Measurements from ENCODE around the gene DGKI.

The DGKI gene

DNA sequence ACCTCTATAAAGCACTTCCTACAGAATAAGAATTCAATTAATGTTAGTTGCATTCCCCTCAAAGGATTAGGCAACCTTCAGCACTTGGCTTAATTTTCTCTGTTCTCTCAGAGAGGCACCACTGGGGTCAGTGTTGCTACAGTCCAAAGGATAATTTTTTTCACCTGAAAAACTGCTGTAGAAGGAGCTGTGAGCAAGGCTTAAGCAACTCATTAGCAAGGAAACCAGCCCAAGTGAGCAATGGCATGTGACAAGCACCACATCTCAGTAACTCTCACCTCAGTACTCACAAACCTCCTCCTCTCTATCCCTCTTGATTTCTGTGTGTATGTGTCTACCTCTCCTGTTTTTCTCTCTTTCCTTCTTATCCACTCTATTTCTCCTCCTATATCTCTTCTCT is 55.9 kb downstream of the DGKI start:
- Mint-ChIP-seq H3K4me3 (no peak overlapping the region), H3K9me3 (no peaks in the 10 kb centered on the region), H3K27ac (no peak overlapping the region), H3K27me3 (peaks cover 13% of the 10 kb centered on the region), H3K4me1 (no peaks in the 10 kb centered on the region), H3K36me3 (no peaks in the 10 kb centered on the region)

DNA sequence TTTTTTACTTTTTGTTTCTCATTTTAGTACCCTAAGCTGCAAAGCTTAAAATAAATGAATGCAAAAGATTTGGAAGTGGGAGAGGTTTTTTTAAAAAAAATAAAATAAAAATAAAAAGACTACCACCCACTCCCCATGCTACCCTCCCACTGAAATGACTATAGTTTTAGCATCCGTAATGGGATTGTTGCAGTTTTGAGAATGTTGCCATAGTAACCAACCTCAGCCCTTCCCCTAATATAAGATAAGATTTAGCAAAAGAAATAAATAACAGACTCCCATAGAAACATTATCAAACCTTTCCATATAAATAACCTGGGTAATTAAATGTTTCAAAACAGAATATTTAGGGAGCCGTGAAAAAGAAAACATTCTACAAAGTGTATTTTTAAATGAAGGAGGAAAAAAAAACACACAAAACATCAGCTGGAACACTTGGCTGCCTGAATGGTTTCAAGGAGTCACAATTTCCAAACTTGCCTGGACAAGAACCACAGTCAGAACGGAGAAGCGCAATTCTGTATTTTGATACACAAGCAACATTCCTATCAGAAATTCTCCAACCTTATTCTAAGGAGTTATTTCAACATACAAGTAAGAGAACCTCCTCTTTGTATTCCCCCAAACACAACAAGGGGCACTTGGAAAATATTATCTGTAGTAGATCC is 57.4 kb downstream of the DGKI start:
- Mint-ChIP-seq H3K9me3 (no peaks in the 10 kb centered on the region), H3K36me3 (no peaks in the 10 kb centered on the region), H3K4me1 (no peaks in the 10 kb centered on the region), H3K4me3 (no peak overlapping the region), H3K27ac (no peak overlapping the region), H3K27me3 (peaks cover 12% of the 10 kb centered on the region)

DNA sequence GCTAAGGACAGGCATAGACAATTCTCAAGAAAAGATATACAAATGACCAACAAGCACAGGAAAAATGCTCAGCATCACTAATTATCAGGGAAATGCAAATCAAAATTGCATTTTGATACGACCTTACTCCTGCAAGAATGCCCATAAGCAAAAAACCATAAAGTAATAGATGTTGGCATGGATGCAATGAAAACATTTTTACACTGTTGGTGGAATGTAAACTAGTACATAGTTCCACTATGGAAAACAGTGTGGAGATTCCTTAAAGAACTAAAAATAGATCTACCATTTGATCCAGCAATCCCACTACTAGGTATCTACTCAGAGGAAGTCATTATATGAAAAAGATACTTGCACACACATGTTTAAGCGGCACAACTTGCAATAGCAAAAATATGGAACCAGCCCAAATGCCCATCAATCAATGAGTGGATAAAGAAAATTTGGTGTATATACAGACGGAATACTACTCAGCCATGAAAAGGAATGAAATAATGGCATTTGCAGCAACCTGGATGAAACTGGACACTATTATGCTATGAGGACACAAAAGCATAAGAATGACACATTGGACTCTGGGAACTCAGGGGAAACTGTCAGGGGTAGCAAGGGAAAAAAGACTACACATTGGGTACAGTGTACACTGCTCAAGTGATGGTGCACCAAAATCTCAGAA is 59.3 kb downstream of the DGKI start:
- Mint-ChIP-seq H3K36me3 (no peaks in the 10 kb centered on the region), H3K9me3 (peaks cover 6% of the 10 kb centered on the region), H3K4me1 (no peaks in the 10 kb centered on the region), H3K4me3 (no peak overlapping the region), H3K27ac (no peak overlapping the region), H3K27me3 (peaks cover 15% of the 10 kb centered on the region)

DNA sequence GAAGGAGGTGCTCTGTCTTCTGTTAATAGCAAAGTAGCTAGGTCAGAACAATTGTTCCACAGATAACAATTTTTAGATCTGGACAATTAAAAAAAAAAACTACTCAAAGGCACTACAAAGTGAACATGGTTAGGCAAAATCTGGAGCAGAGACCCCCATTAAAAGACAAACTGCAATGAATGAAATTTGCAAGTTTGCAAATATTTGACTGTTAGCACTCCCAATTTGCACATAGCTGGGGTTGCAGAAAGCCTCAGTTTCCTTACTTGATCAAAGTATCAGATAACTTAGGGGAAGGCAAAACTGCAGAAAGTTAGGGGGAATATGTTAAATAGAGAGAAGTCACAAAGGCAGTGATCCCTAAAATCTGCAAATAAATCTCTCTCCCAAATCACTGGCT is 68.3 kb downstream of the DGKI start:
- Mint-ChIP-seq H3K27ac (no peak overlapping the region), H3K9me3 (peaks cover 6% of the 10 kb centered on the region), H3K4me3 (no peak overlapping the region), H3K27me3 (peaks cover 19% of the 10 kb centered on the region), H3K36me3 (no peaks in the 10 kb centered on the region), H3K4me1 (no peaks in the 10 kb centered on the region)

DNA sequence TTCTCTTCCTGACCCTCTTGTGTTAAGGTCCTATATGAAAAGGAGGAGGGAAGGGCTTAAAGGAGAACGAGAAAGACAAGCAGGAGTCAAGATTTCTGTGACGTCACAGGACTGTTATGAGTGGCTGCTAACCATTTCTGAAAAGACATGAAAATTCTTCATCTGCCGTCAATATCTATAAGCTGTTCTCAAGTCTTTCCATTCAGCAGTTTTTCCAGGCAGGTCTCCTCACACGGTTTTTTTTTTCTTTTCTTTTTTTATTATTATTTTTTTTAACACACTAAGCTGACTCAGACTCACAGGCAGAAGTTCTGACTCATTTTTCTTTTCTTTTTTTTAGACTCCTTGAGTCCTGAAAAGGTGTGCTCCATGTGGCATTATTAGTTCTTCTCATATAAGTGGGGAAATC is 72.0 kb downstream of the DGKI start:
- Mint-ChIP-seq H3K27me3 (peaks cover 6% of the 10 kb centered on the region), H3K27ac (no peak overlapping the region), H3K36me3 (no peaks in the 10 kb centered on the region), H3K4me3 (no peak overlapping the region), H3K9me3 (no peaks in the 10 kb centered on the region), H3K4me1 (no peaks in the 10 kb centered on the region)

DNA sequence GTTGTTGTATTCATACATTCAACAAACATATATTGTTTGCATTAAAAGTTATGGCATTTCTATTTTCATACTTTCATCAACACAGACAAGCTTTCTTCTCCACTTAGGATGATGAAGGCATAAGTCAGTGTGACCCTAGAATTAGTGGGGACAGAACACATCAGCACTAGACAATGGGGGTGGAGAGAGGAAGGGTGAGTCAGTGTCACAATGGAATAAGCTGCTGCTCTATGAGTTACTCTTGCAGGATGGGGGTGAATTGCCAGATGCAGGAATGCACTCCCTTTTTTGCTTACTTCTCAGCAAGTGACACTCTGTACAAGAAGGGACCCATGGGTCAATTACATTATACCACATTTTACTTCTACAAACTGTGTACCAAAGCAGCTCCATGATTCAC is 74.0 kb downstream of the DGKI start:
- H3K36me3 Mint-ChIP-seq, result no peaks in the 10 kb centered on the region
- no peak overlapping the region for H3K27ac Mint-ChIP-seq
- H3K27me3 Mint-ChIP-seq, result peaks cover 3% of the 10 kb centered on the region
- H3K9me3 Mint-ChIP-seq, result no peaks in the 10 kb centered on the region
- no peak overlapping the region for H3K4me3 Mint-ChIP-seq
- H3K4me1 Mint-ChIP-seq, result no peaks in the 10 kb centered on the region

DNA sequence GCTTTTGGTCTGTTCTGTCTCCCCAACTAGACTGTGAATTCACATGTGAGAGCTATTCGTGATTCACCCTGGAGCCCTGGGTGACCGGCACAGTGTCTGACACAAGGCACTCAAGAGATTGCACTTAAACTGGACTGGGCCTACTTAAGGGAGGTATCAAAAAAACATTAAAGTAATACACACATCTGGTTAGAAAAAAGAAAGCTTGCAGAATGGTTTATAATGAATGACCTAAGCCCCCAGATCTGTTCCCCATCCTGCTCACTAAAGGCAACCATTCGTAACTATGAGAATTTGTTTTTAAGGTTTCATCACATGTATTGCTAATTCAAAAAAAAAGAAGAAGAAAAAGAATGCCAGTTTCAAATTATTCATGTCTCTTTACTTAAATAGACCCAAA is 74.5 kb downstream of the DGKI start:
- Mint-ChIP-seq H3K27ac (no peak overlapping the region), H3K9me3 (no peaks in the 10 kb centered on the region), H3K27me3 (peaks cover 3% of the 10 kb centered on the region), H3K4me3 (no peak overlapping the region), H3K36me3 (no peaks in the 10 kb centered on the region), H3K4me1 (no peaks in the 10 kb centered on the region)

DNA sequence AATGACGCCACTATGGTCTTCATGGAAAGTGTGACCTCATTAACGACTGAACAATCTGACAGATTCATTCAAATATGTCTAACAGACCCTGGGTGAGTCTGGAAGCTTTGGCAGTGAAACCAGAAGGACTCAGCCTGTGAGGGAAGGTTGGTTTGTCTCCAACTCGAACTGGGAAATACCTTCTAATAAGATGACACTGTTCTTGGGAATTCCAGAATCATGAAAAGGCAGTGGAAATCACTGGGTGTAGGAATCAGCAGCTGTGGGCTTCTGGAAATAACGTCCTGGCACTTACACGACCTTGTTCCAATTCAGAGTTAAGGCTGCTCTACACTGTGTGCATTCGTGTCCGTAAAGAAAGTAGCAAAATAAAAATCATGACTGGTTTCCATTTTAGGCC is 75.1 kb downstream of the DGKI start:
- H3K36me3 Mint-ChIP-seq, result no peaks in the 10 kb centered on the region
- H3K4me3 Mint-ChIP-seq, result no peak overlapping the region
- H3K9me3 Mint-ChIP-seq, result no peaks in the 10 kb centered on the region
- no peak overlapping the region for H3K27ac Mint-ChIP-seq
- no peaks in the 10 kb centered on the region for H3K4me1 Mint-ChIP-seq
- peaks cover 3% of the 10 kb centered on the region for H3K27me3 Mint-ChIP-seq

DNA sequence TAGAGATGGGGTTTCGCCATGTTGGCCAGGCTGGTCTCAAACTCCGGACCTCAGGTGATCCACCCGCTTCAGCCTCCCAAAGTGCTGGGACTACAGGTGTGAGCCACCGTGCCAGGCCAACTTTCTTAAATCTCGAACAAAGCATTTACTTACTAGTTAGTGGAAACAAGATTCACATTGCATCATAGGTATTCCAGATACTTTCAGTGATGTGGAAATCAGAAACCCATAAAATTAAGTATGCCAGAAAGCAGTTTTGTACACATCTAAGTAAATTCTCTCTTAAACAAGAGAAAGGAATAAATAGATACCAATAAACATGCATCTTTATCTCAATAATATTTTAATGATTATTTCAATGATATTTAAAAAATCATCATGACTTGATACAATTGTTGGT is 75.5 kb downstream of the DGKI start:
- H3K27ac Mint-ChIP-seq, result no peak overlapping the region
- H3K36me3 Mint-ChIP-seq, result no peaks in the 10 kb centered on the region
- H3K4me1 Mint-ChIP-seq, result no peaks in the 10 kb centered on the region
- no peaks in the 10 kb centered on the region for H3K9me3 Mint-ChIP-seq
- H3K27me3 Mint-ChIP-seq, result no peaks in the 10 kb centered on the region
- H3K4me3 Mint-ChIP-seq, result no peak overlapping the region

DNA sequence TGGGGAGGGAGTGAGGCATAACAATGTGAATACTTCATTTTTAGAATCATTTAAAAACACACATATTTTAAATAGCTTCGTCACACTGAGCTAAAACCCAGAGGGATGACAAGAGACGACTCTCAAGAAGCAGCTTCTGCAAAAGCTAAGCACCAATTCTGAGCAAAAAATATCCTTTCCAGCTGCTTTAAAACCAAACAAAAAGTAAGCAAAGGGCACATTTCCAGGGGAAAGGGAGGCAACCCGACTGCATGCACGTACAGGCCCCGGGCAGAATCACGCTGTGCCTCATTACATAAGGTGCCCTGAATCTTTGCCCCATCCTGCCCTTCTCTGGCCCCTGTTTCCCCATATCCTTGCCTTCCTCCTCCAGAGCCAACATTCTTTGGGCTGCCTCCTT is 78.4 kb downstream of the DGKI start:
- Mint-ChIP-seq H3K4me3 (no peak overlapping the region), H3K4me1 (no peaks in the 10 kb centered on the region), H3K27ac (no peak overlapping the region), H3K27me3 (peaks cover 2% of the 10 kb centered on the region), H3K36me3 (no peaks in the 10 kb centered on the region), H3K9me3 (no peaks in the 10 kb centered on the region)

DNA sequence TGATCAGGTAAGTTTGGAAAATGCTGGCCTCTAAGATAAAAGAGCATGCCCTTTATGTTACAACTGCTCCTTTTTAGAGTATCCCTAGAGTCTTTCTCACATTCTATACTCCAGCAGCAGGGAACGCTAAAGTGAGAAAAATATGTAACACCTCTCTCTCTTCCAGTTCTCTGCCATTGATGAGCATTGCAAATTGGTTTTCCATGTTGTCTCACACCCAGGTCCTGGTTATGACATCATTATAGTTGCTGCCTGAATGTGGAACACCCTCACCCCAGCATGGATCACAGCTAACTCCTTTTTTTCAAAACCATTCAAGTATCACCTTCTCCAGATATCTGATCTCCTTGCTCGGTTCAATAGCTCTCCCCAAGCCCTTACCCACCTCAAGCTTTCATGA is 84.4 kb downstream of the DGKI start:
- H3K4me1 Mint-ChIP-seq, result no peaks in the 10 kb centered on the region
- H3K9me3 Mint-ChIP-seq, result peaks cover 4% of the 10 kb centered on the region
- no peak overlapping the region for H3K27ac Mint-ChIP-seq
- no peak overlapping the region for H3K4me3 Mint-ChIP-seq
- peaks cover 3% of the 10 kb centered on the region for H3K27me3 Mint-ChIP-seq
- no peaks in the 10 kb centered on the region for H3K36me3 Mint-ChIP-seq

DNA sequence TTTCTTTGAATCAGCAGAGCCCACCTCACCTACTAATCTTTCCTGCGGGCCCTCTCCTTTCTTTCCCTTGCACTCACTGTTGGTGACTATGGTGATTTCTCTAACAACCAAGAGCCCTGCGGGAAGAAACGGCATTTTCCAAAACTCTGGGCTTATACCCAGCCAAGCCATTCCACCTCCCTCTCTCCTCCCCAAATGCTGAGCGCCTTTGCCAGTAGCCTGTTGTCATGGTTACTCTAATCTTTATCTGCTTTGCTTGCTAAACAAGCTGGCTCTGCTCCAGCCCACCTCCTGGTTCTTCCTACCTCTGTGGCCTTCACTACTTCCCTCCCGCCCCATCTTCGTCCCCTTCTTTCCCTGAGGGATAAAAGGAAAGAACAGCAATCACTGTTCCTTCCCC is 86.7 kb downstream of the DGKI start:
- no peak overlapping the region for H3K27ac Mint-ChIP-seq
- peaks cover 4% of the 10 kb centered on the region for H3K9me3 Mint-ChIP-seq

DNA sequence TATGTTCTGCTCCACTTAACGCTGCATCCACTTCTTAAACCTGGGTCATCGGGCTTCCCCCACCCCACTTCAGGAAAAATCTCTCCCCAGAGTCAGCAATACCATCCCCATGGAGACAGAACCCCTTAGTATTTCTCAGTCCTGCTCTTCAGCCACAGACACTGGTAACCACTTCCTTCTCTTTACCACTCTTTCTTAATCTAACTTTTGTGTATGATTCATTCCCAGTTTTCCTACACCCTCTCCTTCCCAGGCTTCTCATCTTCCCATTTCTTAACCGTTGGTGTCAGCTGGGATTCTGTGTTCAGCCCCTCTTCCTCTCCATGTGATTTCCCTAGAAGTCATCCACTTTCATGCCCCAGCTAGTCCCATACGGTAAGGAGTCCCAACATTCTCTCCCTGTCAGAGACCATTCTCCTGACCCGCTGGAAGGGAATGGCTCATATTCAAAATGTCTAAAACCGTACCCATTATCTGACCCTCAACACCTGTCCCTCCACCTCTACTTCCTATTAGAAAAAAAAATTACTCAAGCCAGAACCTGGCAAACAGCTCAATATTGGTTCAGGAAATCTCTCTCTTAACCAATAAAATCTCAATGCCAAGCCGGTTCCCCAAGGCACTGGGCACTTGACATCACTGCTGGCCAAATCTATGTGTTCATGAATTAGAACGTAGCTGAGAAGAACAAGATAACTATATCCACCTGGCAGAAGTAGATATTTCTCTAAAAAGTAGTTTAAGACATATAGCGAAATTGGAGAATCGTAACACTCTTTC is 89.4 kb downstream of the DGKI start:
- H3K9me3 Mint-ChIP-seq, result peaks cover 4% of the 10 kb centered on the region
- H3K27me3 Mint-ChIP-seq, result peaks cover 7% of the 10 kb centered on the region
- no peak overlapping the region for H3K27ac Mint-ChIP-seq
- H3K4me3 Mint-ChIP-seq, result no peak overlapping the region
- no peaks in the 10 kb centered on the region for H3K36me3 Mint-ChIP-seq
- no peaks in the 10 kb centered on the region for H3K4me1 Mint-ChIP-seq

More for the DNA sequence above, 86.7 kb downstream of the DGKI start:
- H3K36me3 Mint-ChIP-seq, result no peaks in the 10 kb centered on the region
- no peak overlapping the region for H3K4me3 Mint-ChIP-seq
- no peaks in the 10 kb centered on the region for H3K4me1 Mint-ChIP-seq
- peaks cover 3% of the 10 kb centered on the region for H3K27me3 Mint-ChIP-seq

DNA sequence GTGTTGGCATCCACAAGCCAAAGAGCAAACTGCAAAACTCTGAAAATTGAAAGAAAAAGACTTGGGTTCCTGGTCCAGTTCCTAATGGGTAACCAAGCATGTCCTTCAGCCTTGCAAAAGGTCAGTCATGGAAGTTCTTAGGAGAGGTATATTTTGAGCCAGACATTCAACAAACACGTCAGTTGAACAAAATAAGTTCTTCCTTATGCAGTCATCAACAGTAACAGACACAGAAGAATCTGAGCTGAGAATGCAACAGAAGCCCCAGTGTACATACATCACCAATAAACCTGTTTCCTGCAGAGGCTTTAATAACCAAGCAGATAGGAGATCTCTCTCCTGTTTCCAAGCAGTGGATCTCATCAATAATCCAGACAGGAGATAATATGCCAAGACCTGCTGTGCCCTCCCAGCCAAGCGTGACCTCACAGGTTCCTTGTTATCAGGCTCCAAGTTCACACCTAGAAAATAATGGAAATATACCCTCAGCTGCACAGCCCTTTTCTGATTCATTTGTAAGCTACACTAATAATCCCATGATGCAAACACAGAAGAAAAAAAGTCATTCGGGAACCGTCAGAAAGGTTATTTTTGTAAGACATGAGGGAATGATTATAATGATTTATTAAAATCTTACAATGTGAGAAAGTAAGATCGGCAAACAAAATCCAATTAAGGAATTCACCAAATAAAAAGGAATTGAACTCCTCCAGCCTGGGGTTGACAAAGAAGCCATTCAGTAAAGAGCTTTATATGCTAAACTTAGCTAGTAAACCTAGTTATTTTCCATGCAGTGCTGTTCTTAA is 90.7 kb downstream of the DGKI start:
- no peaks in the 10 kb centered on the region for H3K9me3 Mint-ChIP-seq
- no peaks in the 10 kb centered on the region for H3K36me3 Mint-ChIP-seq
- no peak overlapping the region for H3K27ac Mint-ChIP-seq

DNA sequence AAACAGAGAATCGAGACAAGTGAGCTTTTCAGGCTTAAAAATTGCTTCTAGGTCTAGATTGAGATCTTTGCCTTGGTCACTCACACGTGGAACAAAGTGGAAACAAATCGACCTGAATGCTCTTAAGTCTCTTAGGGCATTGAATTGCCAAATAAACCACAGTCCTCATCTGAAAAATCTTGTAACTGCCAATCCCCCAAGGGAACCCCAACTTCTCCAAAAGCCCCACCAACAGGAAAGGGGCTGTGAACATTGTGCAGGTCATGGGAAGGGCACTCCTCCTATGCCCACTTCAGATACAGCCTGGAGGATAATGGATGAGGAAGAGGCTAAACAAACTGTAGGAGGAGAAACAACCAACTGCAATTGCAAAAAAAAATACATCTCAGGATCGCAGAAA is 91.3 kb downstream of the DGKI start:
- Mint-ChIP-seq H3K4me1 (no peaks in the 10 kb centered on the region), H3K4me3 (no peak overlapping the region), H3K36me3 (no peaks in the 10 kb centered on the region), H3K27me3 (peaks cover 6% of the 10 kb centered on the region), H3K27ac (no peak overlapping the region), H3K9me3 (no peaks in the 10 kb centered on the region)

More for the DNA sequence above, 90.7 kb downstream of the DGKI start:
- peaks cover 6% of the 10 kb centered on the region for H3K27me3 Mint-ChIP-seq
- no peak overlapping the region for H3K4me3 Mint-ChIP-seq
- no peaks in the 10 kb centered on the region for H3K4me1 Mint-ChIP-seq
